ENCODE results near the gene PRDM2. TPM values are rescaled to one million over a fixed set of nuclear protein-coding genes. Genes with fewer than 3 reads are reported as not detected.

PRDM2 gene
- total and polyA plus RNA-seq, 2 donors (not counting 1 experiment from before 2014, with no cell fraction given): 9.1 to 11.6 TPM

GRCh38 chr1:13661539-13661938 lies 38.4 kb upstream of the PRDM2 start:
- no peaks in the 10 kb centered on the region for H3K79me2 ChIP-seq (ENCODE audit: control insufficient read depth, insufficient read depth, low read length)
- no peak overlapping the region for H3K27ac ChIP-seq (ENCODE audit: insufficient read depth, low read length)
- no peak for TF ChIP-seq EZH2 (IDR thresholded peaks at IDR 0.05; ENCODE audit: low read length, missing control alignments)
- TF ChIP-seq CTCF (conservative IDR thresholded peaks at IDR 0.05 in 1 of 2, IDR thresholded peaks at IDR 0.05 in 1 of 2; ENCODE audit: low read depth in 1 of 2, low read length in 2 of 2): no peak
- H3K4me3 ChIP-seq (replicated peaks in 1 of 4; ENCODE audit: control extremely low read depth in 1 of 4, insufficient read depth in 1 of 4, low read depth in 3 of 4, low read length in 4 of 4): no peak overlapping the region
- H2AFZ ChIP-seq (ENCODE audit: low read length): no peak overlapping the region
- no peaks in the 10 kb centered on the region for H3K9me3 ChIP-seq (ENCODE audit: control insufficient read depth, insufficient read depth, low read depth, low read length)
- no peaks in the 10 kb centered on the region for H3K27me3 ChIP-seq (ENCODE audit: control insufficient read depth, insufficient read depth, low read length)
- no peak overlapping the region for H3K9ac ChIP-seq (ENCODE audit: insufficient read depth, low read length)
- H4K20me1 ChIP-seq (ENCODE audit: control insufficient read depth, extremely low read depth, insufficient read depth, low read length): no peaks in the 10 kb centered on the region
- DNase-seq (ENCODE audit: low read depth in 2 of 2): peak in 1 of 2 donors; percentile 37
- no peaks in the 10 kb centered on the region for H3K36me3 ChIP-seq (ENCODE audit: control insufficient read depth, insufficient read depth, low read length)
- H3K4me1 ChIP-seq (ENCODE audit: control insufficient read depth, extremely low read depth, insufficient read depth, low read length): no peaks in the 10 kb centered on the region
- H3K4me2 ChIP-seq (ENCODE audit: extremely low read depth, insufficient read depth, low read length): no peak overlapping the region

- Histone ChIP-seq H4K20me1 (ENCODE audit: control insufficient read depth, extremely low read depth, insufficient read depth, low read length) (no peaks in the 10 kb centered on the region), H3K4me1 (ENCODE audit: control insufficient read depth, extremely low read depth, insufficient read depth, low read length) (no peaks in the 10 kb centered on the region), H3K79me2 (ENCODE audit: control insufficient read depth, insufficient read depth, low read length) (no peaks in the 10 kb centered on the region), H3K27ac (ENCODE audit: insufficient read depth, low read length) (no peak overlapping the region), H3K27me3 (ENCODE audit: control insufficient read depth, insufficient read depth, low read length) (no peaks in the 10 kb centered on the region), H3K36me3 (ENCODE audit: control insufficient read depth, insufficient read depth, low read length) (no peaks in the 10 kb centered on the region), H3K9me3 (ENCODE audit: control insufficient read depth, insufficient read depth, low read depth, low read length) (no peaks in the 10 kb centered on the region), H3K9ac (ENCODE audit: insufficient read depth, low read length) (no peak overlapping the region), H2AFZ (ENCODE audit: low read length) (no peak overlapping the region), H3K4me3 (replicated peaks in 1 of 4; ENCODE audit: control extremely low read depth in 1 of 4, insufficient read depth in 1 of 4, low read depth in 3 of 4, low read length in 4 of 4) (no peak overlapping the region), H3K4me2 (ENCODE audit: extremely low read depth, insufficient read depth, low read length) (no peak overlapping the region)
- DNase-seq (ENCODE audit: low read depth in 2 of 2): peak; percentile 8 to 50
- TF ChIP-seq EZH2 (IDR thresholded peaks at IDR 0.05; ENCODE audit: low read length, missing control alignments): no peak
These were observed 37.5 kb upstream of the PRDM2 start for GRCh38 chr1:13662493-13662892.

GRCh38 chr1:13663969-13664368 lies 36.0 kb upstream of the PRDM2 start:
- no peak overlapping the region for H3K27ac ChIP-seq (ENCODE audit: insufficient read depth, low read length)
- no peak overlapping the region for H3K4me3 ChIP-seq (replicated peaks in 1 of 4; ENCODE audit: control extremely low read depth in 1 of 4, insufficient read depth in 1 of 4, low read depth in 3 of 4, low read length in 4 of 4)

More at GRCh38 chr1:13663969-13664368, 36.0 kb upstream of the PRDM2 start:
- H3K4me1 ChIP-seq (ENCODE audit: control insufficient read depth, extremely low read depth, insufficient read depth, low read length): no peaks in the 10 kb centered on the region
- H4K20me1 ChIP-seq (ENCODE audit: control insufficient read depth, extremely low read depth, insufficient read depth, low read length): no peaks in the 10 kb centered on the region
- H3K79me2 ChIP-seq (ENCODE audit: control insufficient read depth, insufficient read depth, low read length): no peaks in the 10 kb centered on the region
- DNase-seq (ENCODE audit: low read depth in 2 of 2): no peak
- no peak overlapping the region for H2AFZ ChIP-seq (ENCODE audit: low read length)
- H3K9ac ChIP-seq (ENCODE audit: insufficient read depth, low read length): no peak overlapping the region
- no peak for TF ChIP-seq EZH2 (IDR thresholded peaks at IDR 0.05; ENCODE audit: low read length, missing control alignments)
- TF ChIP-seq CTCF (conservative IDR thresholded peaks at IDR 0.05 in 1 of 2, IDR thresholded peaks at IDR 0.05 in 1 of 2; ENCODE audit: low read depth in 1 of 2, low read length in 2 of 2): no peak
- H3K4me2 ChIP-seq (ENCODE audit: extremely low read depth, insufficient read depth, low read length): no peak overlapping the region
- H3K27me3 ChIP-seq (ENCODE audit: control insufficient read depth, insufficient read depth, low read length): no peaks in the 10 kb centered on the region
- H3K9me3 ChIP-seq (ENCODE audit: control insufficient read depth, insufficient read depth, low read depth, low read length): no peaks in the 10 kb centered on the region
- H3K36me3 ChIP-seq (ENCODE audit: control insufficient read depth, insufficient read depth, low read length): no peaks in the 10 kb centered on the region
